GM12878 (cell line): ENCODE measurements around the gene MND1. TPM values are rescaled to one million over a fixed set of nuclear protein-coding genes. Genes with fewer than 3 reads are reported as not detected.

ENCODE experiments used
- CHD1 ChIP-seq: IDR thresholded peaks from 2 replicates; pipeline ENCODE4 v1.6.1; 2012; ENCODE audit warnings: low read depth, low read length, improper control_type of control experiment
- CHD4 ChIP-seq: fragments of 200-600 bp; sonication (generic); IDR thresholded peaks from 2 replicates; pipeline ENCODE4 v1.6.1; 2016; ENCODE audit warnings: mild to moderate bottlenecking
- IKZF2 ChIP-seq, 2 experiments: fragments of 450-650 bp; IDR thresholded peaks; 2 replicates each; pipeline ENCODE4 v1.6.1; 2017; ENCODE audit warnings: mild to moderate bottlenecking in 2 of 2, moderate library complexity in 2 of 2
- MAX ChIP-seq: IDR thresholded peaks from 2 replicates; pipeline ENCODE4 v1.6.1; 2012; ENCODE audit warnings: low read depth, low read length, improper control_type of control experiment
- NBN ChIP-seq: fragments of 450-650 bp; IDR thresholded peaks from 2 replicates; pipeline ENCODE4 v1.6.1; 2016
- PBX3 ChIP-seq: IDR thresholded peaks from 2 replicates; pipeline ENCODE4 v1.6.1; 2011; ENCODE audit warnings: mild to moderate bottlenecking, low read depth, low read length, moderate library complexity; ENCODE audit not compliant: insufficient replicate concordance
- PML ChIP-seq: IDR thresholded peaks from 2 replicates; pipeline ENCODE4 v1.6.1; 2012; ENCODE audit warnings: low read length, inconsistent platforms
- RAD51 ChIP-seq: fragments of 450-650 bp; IDR thresholded peaks from 2 replicates; pipeline ENCODE4 v1.6.1; 2016; ENCODE audit warnings: moderate library complexity, mild to moderate bottlenecking, inconsistent platforms
- RUNX3 ChIP-seq: IDR thresholded peaks from 2 replicates; pipeline ENCODE4 v1.6.1; 2012; ENCODE audit warnings: low read length, inconsistent platforms
- SRF ChIP-seq, 2 experiments: IDR thresholded peaks; 2 replicates each; pipeline ENCODE4 v1.6.1; 2011; ENCODE audit warnings: low read depth in 2 of 2, low read length in 2 of 2, mild to moderate bottlenecking in 1 of 2, moderate library complexity in 1 of 2
- SUPT20H ChIP-seq: IDR thresholded peaks from 2 replicates; pipeline ENCODE4 v1.6.1; 2011; ENCODE audit warnings: low read depth, mild to moderate bottlenecking, low read length, moderate library complexity, borderline replicate concordance; ENCODE audit not compliant: control insufficient read depth
- TCF3 ChIP-seq: IDR thresholded peaks from 2 replicates; pipeline ENCODE4 v1.6.1; 2012; ENCODE audit warnings: low read depth, mild to moderate bottlenecking, low read length, borderline replicate concordance; ENCODE audit not compliant: insufficient read depth
- YY1 ChIP-seq: IDR thresholded peaks from 2 replicates; pipeline ENCODE4 v1.6.1; 2011; ENCODE audit warnings: low read depth, mild to moderate bottlenecking, low read length
- ZNF274 ChIP-seq: IDR thresholded peaks from one replicate; pipeline ENCODE4 v1.8.0; 2011; ENCODE audit not compliant: insufficient read length, insufficient read depth
- ZNF622 ChIP-seq: fragments of 450-650 bp; IDR thresholded peaks from 2 replicates; pipeline ENCODE4 v1.6.1; 2017; ENCODE audit warnings: mild to moderate bottlenecking, inconsistent platforms
- polyA plus RNA-seq, 11 experiments: library from polyadenylated mRNA; depleted of rRNA in 4 of 11; unstranded in 6 of 11; stranded (reverse) in 5 of 11; fragments of >200 nt; fragmentation: Nextera tagmentation in 4 of 11; fragmentation: Illumina TruSeq in 1 of 11; extraction: Ambion mirVana in 4 of 11; extraction: Trizol in 1 of 11; gene quantifications; 1 replicate in 1 of 11; 2 replicates in 10 of 11; pipeline versions ENCODE4 v1.2.1 to v1.2.3, GENCODE V29; 2011 to 2016; ENCODE audit warnings: inconsistent platforms in 2 of 11, missing spikeins in 2 of 11, low read depth in 1 of 11
- total RNA-seq, 4 experiments: library from RNA; depleted of rRNA in 3 of 4; stranded (reverse); fragments of >200 nt in 3 of 4; fragmentation: Illumina TruSeq in 1 of 4; extraction: Trizol in 1 of 4; gene quantifications; 2 replicates each; pipeline versions ENCODE4 v1.2.1 to v1.2.3, GENCODE V29; 2013 to 2021
- TF ChIP-seq, protein P1 (sequence below): fragments of 450-650 bp; IDR thresholded peaks from 2 replicates; pipeline ENCODE4 v1.6.1; 2017; ENCODE audit warnings: antibody characterized with exemption, mild to moderate bottlenecking, moderate library complexity
- TF ChIP-seq, protein P2 (sequence below): fragments of 450-650 bp; IDR thresholded peaks from 2 replicates; pipeline ENCODE4 v1.6.1; 2014; ENCODE audit warnings: mild to moderate bottlenecking
- TF ChIP-seq, protein P3 (sequence below): fragments of 450-650 bp; IDR thresholded peaks from 2 replicates; pipeline ENCODE4 v1.6.1; 2016; ENCODE audit warnings: mild to moderate bottlenecking
- TF ChIP-seq, protein P4 (sequence below): fragments of 450-650 bp; formaldehyde crosslinking; IDR thresholded peaks from 2 replicates; pipeline ENCODE4 v1.4.0; 2022; ENCODE audit warnings: mild to moderate bottlenecking, moderate library complexity

Gene MND1
- total and polyA plus RNA-seq, 10 of the 15 experiments (the other 5 are each of a cell fraction or from before 2014, with no cell fraction given) = 17.7 to 58.1 (median 47.3) TPM

DNA sequence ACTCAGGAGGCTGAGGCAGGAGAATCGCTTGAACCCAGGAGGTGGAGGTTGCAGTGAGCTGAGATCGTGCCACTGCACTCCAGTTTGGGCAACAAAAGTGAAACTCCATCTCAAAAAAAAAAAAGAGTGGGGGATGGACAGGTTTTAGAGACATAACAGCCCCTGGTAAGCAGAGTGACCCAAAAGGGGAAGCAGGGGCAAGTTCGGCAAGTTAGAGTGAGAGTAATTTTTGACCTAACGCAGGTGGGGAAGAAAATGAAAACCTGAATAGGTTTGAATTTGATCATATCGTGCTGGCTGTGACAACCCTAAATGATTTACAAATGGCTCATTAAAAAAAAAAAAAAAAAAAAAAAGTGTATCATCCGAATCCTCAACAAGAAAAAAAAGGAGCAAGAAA, 96.0 kb downstream of the MND1 start (continued):
- no peak for TF ChIP-seq ZNF274
- TF ChIP-seq, protein P1, sequence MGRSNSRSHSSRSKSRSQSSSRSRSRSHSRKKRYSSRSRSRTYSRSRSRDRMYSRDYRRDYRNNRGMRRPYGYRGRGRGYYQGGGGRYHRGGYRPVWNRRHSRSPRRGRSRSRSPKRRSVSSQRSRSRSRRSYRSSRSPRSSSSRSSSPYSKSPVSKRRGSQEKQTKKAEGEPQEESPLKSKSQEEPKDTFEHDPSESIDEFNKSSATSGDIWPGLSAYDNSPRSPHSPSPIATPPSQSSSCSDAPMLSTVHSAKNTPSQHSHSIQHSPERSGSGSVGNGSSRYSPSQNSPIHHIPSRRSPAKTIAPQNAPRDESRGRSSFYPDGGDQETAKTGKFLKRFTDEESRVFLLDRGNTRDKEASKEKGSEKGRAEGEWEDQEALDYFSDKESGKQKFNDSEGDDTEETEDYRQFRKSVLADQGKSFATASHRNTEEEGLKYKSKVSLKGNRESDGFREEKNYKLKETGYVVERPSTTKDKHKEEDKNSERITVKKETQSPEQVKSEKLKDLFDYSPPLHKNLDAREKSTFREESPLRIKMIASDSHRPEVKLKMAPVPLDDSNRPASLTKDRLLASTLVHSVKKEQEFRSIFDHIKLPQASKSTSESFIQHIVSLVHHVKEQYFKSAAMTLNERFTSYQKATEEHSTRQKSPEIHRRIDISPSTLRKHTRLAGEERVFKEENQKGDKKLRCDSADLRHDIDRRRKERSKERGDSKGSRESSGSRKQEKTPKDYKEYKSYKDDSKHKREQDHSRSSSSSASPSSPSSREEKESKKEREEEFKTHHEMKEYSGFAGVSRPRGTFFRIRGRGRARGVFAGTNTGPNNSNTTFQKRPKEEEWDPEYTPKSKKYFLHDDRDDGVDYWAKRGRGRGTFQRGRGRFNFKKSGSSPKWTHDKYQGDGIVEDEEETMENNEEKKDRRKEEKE = no peak
- TF ChIP-seq, protein P2, sequence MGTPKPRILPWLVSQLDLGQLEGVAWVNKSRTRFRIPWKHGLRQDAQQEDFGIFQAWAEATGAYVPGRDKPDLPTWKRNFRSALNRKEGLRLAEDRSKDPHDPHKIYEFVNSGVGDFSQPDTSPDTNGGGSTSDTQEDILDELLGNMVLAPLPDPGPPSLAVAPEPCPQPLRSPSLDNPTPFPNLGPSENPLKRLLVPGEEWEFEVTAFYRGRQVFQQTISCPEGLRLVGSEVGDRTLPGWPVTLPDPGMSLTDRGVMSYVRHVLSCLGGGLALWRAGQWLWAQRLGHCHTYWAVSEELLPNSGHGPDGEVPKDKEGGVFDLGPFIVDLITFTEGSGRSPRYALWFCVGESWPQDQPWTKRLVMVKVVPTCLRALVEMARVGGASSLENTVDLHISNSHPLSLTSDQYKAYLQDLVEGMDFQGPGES = no peak
- no peak for TF ChIP-seq RUNX3
- TF ChIP-seq ZNF622 = no peak
- no peak for TF ChIP-seq CHD4
- no peak for TF ChIP-seq YY1
- TF ChIP-seq NBN = peak; percentile 73; the same call in 1 of the 2 replicates
- no peak for TF ChIP-seq TCF3
- no peak for TF ChIP-seq SUPT20H
- TF ChIP-seq, protein P3, sequence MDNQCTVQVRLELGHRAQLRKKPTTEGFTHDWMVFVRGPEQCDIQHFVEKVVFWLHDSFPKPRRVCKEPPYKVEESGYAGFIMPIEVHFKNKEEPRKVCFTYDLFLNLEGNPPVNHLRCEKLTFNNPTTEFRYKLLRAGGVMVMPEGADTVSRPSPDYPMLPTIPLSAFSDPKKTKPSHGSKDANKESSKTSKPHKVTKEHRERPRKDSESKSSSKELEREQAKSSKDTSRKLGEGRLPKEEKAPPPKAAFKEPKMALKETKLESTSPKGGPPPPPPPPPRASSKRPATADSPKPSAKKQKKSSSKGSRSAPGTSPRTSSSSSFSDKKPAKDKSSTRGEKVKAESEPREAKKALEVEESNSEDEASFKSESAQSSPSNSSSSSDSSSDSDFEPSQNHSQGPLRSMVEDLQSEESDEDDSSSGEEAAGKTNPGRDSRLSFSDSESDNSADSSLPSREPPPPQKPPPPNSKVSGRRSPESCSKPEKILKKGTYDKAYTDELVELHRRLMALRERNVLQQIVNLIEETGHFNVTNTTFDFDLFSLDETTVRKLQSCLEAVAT = peak; percentile 32; the same call in 1 of the 2 replicates
- TF ChIP-seq IKZF2 (IDR thresholded peaks at IDR 0.05) = no peak
- no peak for TF ChIP-seq PML
- no peak for TF ChIP-seq PBX3
- no peak for TF ChIP-seq CHD1
- TF ChIP-seq, protein P4, sequence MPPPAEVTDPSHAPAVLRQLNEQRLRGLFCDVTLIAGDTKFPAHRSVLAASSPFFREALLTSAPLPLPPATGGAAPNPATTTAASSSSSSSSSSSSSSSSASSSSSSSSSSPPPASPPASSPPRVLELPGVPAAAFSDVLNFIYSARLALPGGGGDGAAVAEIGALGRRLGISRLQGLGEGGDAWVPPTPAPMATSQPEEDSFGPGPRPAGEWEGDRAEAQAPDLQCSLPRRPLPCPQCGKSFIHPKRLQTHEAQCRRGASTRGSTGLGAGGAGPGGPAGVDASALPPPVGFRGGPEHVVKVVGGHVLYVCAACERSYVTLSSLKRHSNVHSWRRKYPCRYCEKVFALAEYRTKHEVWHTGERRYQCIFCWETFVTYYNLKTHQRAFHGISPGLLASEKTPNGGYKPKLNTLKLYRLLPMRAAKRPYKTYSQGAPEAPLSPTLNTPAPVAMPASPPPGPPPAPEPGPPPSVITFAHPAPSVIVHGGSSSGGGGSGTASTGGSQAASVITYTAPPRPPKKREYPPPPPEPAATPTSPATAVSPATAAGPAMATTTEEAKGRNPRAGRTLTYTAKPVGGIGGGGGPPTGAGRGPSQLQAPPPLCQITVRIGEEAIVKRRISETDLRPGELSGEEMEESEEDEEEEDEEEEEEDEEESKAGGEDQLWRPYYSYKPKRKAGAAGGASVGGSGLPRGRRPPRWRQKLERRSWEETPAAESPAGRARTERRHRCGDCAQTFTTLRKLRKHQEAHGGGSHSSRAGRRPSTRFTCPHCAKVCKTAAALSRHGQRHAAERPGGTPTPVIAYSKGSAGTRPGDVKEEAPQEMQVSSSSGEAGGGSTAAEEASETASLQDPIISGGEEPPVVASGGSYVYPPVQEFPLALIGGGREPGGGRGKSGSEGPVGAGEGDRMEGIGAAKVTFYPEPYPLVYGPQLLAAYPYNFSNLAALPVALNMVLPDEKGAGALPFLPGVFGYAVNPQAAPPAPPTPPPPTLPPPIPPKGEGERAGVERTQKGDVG (CRISPR knock-in tag) = no peak
- TF ChIP-seq SRF (IDR thresholded peaks at IDR 0.05; ENCODE audit: low read depth in 2 of 2, low read length in 2 of 2) = no peak
- TF ChIP-seq RAD51 = no peak
- TF ChIP-seq MAX = no peak
- TF ChIP-seq, all 136 proteins: peak for 11
